Peyer's patch (tissue), 4 donors: ENCODE data around the gene FNDC3A.

Experiments used
- POLR2A ChIP-seq, 2 donors: fragments of 450-650 bp; IDR thresholded peaks; one replicate each; pipeline ENCODE4 v1.5.1; 2017; ENCODE audit warnings: antibody characterized with exemption in 2 of 2, mild to moderate bottlenecking in 2 of 2, moderate library complexity in 2 of 2
- TF ChIP-seq, protein P1 (sequence below), 6 experiments: fragments of 450-650 bp in 4 of 6; fragments of 200-600 bp in 2 of 6; sonication (generic) in 1 of 6; IDR thresholded peaks; one replicate each; pipeline ENCODE4 v1.5.1; 2017 to 2019; ENCODE audit warnings: antibody characterized with exemption in 6 of 6, mild to moderate bottlenecking in 3 of 6, moderate library complexity in 1 of 6

GRCh38 chr13:49238621-49239020, 262.9 kb downstream of the FNDC3A start:
- TF ChIP-seq, protein P1, sequence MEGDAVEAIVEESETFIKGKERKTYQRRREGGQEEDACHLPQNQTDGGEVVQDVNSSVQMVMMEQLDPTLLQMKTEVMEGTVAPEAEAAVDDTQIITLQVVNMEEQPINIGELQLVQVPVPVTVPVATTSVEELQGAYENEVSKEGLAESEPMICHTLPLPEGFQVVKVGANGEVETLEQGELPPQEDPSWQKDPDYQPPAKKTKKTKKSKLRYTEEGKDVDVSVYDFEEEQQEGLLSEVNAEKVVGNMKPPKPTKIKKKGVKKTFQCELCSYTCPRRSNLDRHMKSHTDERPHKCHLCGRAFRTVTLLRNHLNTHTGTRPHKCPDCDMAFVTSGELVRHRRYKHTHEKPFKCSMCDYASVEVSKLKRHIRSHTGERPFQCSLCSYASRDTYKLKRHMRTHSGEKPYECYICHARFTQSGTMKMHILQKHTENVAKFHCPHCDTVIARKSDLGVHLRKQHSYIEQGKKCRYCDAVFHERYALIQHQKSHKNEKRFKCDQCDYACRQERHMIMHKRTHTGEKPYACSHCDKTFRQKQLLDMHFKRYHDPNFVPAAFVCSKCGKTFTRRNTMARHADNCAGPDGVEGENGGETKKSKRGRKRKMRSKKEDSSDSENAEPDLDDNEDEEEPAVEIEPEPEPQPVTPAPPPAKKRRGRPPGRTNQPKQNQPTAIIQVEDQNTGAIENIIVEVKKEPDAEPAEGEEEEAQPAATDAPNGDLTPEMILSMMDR (IDR thresholded peaks at IDR 0.05) = no peak
- no peak for TF ChIP-seq POLR2A (IDR thresholded peaks at IDR 0.05)
